ENCODE results near the gene CELA3A.
A peak's percentile ranks its signal among the peaks of the same experiment; 100 is the strongest.

The CELA3A gene

DNA sequence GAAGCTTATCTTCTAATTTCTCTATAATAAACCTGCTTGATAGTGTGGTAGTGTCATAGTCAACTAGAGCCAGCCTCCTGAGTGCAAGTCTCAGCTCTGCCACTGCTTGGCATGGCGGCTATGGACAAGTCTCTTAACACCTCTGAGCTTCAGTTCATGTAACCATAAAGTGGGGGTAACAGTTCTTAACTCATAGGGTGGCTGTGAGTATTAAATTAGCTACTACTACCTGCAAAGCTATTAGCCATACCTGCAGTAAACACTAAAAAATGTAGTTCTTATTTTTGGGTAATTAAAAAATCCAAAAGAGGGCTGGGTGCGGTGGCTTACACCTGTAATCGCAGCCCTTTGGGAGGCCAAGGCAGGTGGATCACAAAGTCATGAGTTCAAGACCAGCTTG is 48.9 kb downstream of the CELA3A start:
- DNase-seq (ENCODE audit: low spot score): no peak

DNA sequence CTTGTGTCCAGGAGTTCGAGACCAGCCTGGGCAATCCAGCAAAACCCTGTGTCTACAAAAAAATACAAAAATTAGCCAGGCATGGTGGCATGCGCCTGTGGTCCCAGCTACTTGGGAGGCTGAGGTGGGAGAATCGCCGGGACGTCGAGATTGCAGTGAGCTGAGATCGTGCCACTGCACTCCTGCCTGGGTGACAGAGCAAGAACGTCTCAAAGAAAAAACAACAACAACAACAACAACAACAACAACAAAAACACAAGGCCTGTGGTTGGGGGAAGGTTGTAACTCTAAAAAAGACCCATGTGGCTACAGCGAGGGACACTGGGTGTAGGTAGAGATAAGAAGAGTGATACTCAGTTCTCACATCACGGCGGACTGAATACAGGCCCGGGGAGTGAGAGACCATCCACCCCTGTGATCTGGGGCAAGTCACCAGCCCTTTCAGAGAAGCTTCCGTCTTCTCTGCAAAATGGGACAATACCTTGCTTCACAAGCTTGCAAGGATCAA is 50.2 kb downstream of the CELA3A start:
- no peak for DNase-seq (ENCODE audit: low spot score)

DNA sequence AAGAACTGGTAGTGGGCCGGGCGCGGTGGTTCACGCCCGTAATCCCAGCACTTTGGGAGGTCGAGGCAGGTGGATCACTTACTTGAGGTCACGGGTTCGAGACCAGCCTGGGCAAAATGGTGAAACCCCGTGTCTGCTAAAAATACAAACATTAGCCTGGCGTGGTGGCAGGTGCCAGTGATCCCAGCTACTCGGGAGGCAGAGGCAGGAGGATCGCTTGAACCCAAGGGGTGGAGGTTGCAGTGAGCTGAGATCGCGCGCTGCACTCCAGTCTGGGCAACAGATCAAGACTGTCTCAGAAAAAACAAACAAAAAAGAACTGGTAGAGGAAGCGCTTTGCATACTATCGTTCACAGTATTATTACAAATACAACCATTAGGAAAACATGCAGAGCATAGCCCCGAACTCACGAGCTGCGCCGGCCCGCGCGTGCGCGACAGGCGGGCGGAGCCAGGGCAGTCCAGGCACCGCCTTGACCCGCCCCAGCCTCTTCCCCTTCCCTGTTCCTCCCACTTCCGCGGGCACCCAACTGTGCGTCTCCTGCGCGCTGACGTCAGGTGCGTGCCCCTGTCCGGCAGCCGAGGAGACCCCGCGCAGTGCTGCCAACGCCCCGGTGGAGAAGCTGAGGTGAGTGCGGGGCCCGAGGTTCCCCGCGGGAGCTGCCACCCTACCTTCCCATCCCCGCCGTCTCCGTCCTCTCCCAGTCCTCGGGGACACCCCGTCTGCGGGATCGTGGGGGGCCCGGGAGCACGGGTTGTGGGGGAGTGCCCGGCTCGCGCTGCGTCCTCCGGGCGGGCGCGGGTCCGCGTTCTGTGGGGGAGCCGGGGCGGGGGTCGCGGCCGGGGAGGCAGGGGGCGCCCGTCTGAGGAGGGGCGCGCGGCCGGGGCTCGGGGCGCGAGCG is 50.9 kb downstream of the CELA3A start, which contains the start of gene CDC42:
Gene CDC42, plus strand, starts transcription at position 595 of the 902 bp plus-strand sequence. CDS start 25,770 bp downstream, outside the sequence.
- peak; percentile 99 for DNase-seq (ENCODE audit: low spot score)

DNA sequence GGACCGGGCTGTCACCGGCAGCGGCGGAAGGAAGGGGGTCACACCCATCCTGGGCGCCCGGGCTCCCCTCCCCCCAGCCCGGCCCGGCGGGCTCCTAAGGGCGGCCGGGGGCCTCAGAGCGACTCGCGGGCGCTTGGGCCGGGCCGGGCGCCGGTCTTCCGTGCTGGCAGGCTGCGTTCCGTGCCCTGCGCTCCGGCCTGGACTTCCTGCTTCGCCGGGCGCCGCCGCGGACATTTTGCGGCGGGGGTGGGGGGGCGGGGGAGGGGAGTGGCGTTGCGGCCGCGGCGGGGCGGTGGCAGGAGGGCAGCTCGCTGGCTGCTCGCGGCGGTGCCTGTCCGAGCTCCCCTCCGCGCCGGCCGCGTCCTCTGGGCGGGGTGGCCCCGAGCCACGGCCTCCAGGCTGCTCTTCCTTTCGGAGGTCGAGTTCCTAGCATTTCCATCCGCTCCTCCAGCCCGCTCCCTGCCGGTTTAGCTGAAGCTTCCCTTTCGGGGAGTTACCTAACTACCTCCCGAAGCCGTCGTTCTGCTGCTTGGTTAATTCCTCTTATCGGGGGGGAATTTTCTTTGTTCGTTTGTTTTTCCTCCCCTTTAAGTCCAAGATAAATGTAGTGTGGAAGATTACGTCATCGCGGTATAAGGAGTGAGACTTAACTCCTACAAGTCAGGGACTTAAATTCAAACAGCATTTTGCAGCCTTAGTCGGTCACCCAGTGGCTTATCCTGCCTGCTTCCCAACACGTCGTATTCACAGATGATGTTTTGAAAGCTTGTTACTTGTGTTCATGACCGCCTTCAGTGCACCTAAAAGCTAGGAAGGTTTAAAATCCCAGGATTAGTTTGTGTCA is 51.8 kb downstream of the CELA3A start:
- peak; percentile 86 for DNase-seq (ENCODE audit: low spot score)

DNA sequence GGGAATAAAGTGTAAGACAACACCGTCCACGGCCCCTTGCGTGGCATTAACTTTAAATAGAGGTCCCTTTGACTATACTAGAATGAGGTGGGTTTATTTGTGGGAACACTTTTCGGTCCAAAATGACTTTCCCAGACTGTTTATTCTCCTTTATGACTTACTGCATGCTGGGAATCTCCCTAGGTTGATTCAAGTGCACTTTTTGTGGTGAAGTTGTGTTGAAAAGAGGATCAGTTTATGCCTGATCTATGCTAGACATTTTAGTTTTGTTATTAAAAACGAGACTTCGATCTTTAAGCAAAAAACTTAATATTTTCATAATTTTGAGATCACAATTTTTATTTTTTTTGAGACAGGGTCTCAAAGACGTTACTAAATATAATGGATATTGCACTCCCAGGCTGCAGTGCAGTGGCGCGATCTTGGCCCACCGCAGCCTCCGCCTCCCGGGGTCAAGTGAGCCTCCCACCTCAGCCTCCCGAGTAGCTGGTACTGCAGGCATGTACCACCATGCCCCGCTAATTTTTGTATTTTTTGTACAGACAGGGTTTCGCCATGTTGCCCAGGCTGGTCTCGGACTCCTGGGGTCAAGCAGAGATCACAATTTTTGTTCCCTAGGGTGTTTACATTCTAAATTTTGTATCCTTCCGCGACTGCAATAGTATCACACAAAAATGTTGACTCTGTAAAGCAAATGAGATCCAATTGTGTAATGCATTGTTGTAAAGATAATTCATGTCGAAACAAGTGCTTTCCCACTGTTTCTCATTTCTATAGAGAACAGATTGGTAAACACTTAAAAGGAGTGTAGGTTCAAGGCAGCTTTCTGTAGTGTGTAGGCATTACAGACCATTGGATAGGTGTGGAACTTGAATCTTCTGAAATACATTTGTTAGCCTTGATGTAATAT is 52.7 kb downstream of the CELA3A start:
- no peak for DNase-seq (ENCODE audit: low spot score)

DNA sequence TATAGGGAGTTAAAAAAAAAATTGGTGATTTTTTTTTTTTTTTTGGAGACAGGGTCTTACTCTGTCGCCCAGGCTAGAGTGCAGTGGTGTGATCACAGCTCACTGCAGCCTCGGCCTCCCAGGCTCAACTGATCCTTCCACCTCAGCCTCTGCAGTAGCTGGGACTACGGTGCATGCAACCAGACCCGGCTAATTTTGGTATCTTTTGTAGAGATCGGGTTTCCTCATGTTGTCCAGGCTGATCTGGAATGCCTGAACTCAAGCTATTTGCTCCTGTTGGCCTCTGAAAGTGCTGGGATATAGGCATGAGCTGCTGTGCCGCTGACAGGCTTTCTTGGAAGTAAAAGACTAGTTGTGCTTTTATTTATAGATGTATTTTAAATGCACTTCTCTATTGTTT is 54.0 kb downstream of the CELA3A start:
- no peak for DNase-seq (ENCODE audit: low spot score)

DNA sequence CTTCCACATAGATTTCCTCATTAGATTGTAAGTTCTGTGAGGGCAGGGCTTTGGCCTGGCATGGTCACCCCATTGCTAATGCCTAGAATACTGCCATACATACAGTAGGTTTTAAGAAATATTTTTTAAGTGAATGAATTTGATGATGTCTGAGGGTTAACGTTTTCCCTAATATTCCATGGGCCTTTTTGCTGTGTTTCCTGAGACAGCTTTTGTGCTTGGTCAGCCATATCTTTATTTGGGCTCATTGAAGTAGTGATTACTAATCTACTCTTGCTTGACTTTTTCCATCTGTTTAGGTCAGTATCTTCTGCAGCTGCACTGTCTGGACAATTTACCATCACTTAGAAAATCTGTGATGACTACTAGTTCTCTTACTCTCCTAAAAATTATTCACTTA is 54.6 kb downstream of the CELA3A start:
- no peak for DNase-seq (ENCODE audit: low spot score)

DNA sequence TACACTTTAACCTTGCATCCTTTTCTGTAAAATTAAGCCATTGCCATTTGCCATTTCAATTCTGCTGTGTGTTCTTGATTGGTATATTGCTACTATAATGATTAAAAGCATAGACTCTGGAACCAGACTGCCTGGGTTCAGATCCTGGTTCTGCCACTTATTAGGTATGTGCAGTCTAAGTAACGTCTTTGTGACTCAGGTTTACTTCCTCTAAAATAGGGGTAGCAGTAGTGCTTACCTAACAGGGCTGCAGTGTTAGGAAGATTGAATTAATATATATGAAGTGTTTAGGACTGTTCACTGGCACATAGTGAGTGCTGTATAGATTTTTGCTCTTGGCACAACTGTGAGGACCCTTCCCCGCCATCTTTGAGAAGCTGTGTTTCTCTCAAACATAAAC is 55.5 kb downstream of the CELA3A start:
- DNase-seq (ENCODE audit: low spot score): no peak

DNA sequence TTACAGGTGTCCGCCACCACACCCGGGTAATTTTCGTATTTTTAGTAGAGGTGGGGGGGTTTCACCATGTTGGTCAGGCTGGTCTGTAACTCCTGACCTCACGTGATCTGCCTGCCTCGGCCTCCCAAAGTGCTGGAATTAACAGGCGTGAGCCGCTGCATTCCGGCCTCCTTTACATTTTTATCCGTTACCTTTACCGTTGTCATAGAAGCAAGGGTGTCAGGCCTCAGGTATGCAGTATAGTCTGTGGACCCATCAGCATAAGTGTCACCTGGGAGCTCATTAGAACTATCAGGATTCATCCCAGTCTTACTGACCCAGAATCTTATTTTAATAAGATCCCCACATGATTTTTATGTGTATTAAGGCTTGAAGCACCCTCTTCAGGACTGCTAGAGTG is 56.4 kb downstream of the CELA3A start:
- no peak for DNase-seq (ENCODE audit: low spot score)

Measured in AG20443 (cell line).